Natural killer cell (primary cell): Measurements from ENCODE around the gene MED26. TPM values are rescaled to one million over a fixed set of nuclear protein-coding genes. Genes with fewer than 3 reads are reported as not detected.

Source experiments
- ATAC-seq, 3 donors: fragments of 150-1000 bp in 2 of 3; fragments of 200-7000 bp in 1 of 3; cut with Tn5 transposase; 1 replicate in 1 of 3; 2 replicates in 2 of 3; pipeline ENCODE4 v1.10.0; 2021; ENCODE audit warnings: mild to moderate bottlenecking in 2 of 3, moderate library complexity in 2 of 3
- DNase-seq, 2 donors: peaks; one replicate each; pipeline versions ENCODE4 v3.0.0 to v3.0.0-alpha.2; 2013 to 2021; ENCODE audit warnings: mixed read lengths in 1 of 2
- H3K27ac ChIP-seq: one replicate; pipeline ENCODE4 v1.5.1; 2013; ENCODE audit warnings: mild to moderate bottlenecking, low read length
- H3K27me3 ChIP-seq: one replicate; pipeline ENCODE4 v1.6.1; 2013; ENCODE audit warnings: low read length; ENCODE audit not compliant: control insufficient read depth, insufficient read depth
- H3K36me3 ChIP-seq: one replicate; pipeline ENCODE4 v1.6.1; 2013; ENCODE audit warnings: low read length; ENCODE audit not compliant: control insufficient read depth, insufficient read depth
- H3K4me1 ChIP-seq: one replicate; pipeline ENCODE4 v1.6.1; 2013; ENCODE audit warnings: low read length; ENCODE audit not compliant: control insufficient read depth, insufficient read depth
- H3K4me3 ChIP-seq: one replicate; pipeline ENCODE4 v1.5.1; 2013; ENCODE audit warnings: low read length
- H3K9me3 ChIP-seq: one replicate; pipeline ENCODE4 v1.6.1; 2013; ENCODE audit warnings: low read length; ENCODE audit not compliant: control insufficient read depth, insufficient read depth
- H3K27ac Mint-ChIP-seq, 2 donors: one replicate each; pipeline ENCODE4 v1.8.0; 2022; ENCODE audit warnings: mild to moderate bottlenecking in 2 of 2, mixed read lengths in 2 of 2, moderate library complexity in 1 of 2
- H3K27me3 Mint-ChIP-seq, 2 donors: one replicate each; pipeline ENCODE4 v1.8.0; 2022; ENCODE audit warnings: low read depth in 2 of 2, mixed read lengths in 2 of 2
- H3K36me3 Mint-ChIP-seq: one replicate; pipeline ENCODE4 v1.8.0; 2022; ENCODE audit warnings: mixed read lengths
- H3K4me1 Mint-ChIP-seq, 2 donors: one replicate each; pipeline ENCODE4 v1.8.0; 2022; ENCODE audit warnings: mixed read lengths in 2 of 2
- H3K4me3 Mint-ChIP-seq: one replicate; pipeline ENCODE4 v1.8.0; 2022; ENCODE audit warnings: mild to moderate bottlenecking, moderate library complexity, mixed read lengths
- H3K9me3 Mint-ChIP-seq, 2 donors: one replicate each; pipeline ENCODE4 v1.8.0; 2022; ENCODE audit warnings: mixed read lengths in 2 of 2
- CTCF ChIP-seq: fragments of 200-600 bp; IDR thresholded peaks from one replicate; pipeline ENCODE4 v1.8.0; 2022; ENCODE audit warnings: antibody characterized with exemption
- WGBS: methylation state at CpG from one replicate; pipeline ENCODE4 v1.1.7; 2013; ENCODE audit warnings: missing lambda C conversion rate; ENCODE audit not compliant: insufficient coverage; 5-methylcytosine and 5-hydroxymethylcytosine counted together
- intact Hi-C: fragments of 100-400 bp; cut with micrococcal nuclease; formaldehyde crosslinking; loops from one replicate; pipeline ENCODE4 v1.14.2; 2022
- total RNA-seq, 4 donors: library from RNA; stranded (reverse); fragments of 120-200 nt in 1 of 4; gene quantifications; one replicate each; pipeline versions ENCODE4 v1.2.3 to v1.2.4, GENCODE V29; 2013 to 2022

Gene MED26
- total RNA-seq, 3 donors from 2014 or later (not counting 1 experiment from before 2014, with no cell fraction given) = 34.7 to 47.5 (median 47.3) TPM

- H3K27ac Mint-ChIP-seq = peak overlapping the region; percentile 8 to 41
- DNase-seq = no peak
These were observed 16.9 kb downstream of the MED26 start for GRCh38 chr19:16611121-16611520.

GRCh38 chr19:16609511-16610200 is 18.3 kb downstream of the MED26 start:
- ATAC-seq (no peak), DNase-seq (no peak)
- peaks cover 49 to 52% of the 10 kb centered on the region in 2 donors for H3K4me1 Mint-ChIP-seq
- no peaks in the 10 kb centered on the region for H3K9me3 Mint-ChIP-seq
- WGBS = 70% methylated on average over 4 of the region's 5 CpGs
- H3K36me3 Mint-ChIP-seq = no peaks in the 10 kb centered on the region
- Histone ChIP-seq H3K27me3 (no peaks in the 10 kb centered on the region), H3K9me3 (no peaks in the 10 kb centered on the region), H3K27ac (no peak overlapping the region), H3K4me3 (no peak overlapping the region), H3K36me3 (no peaks in the 10 kb centered on the region), H3K4me1 (peaks cover 20% of the 10 kb centered on the region)
- H3K27me3 Mint-ChIP-seq = no peaks in the 10 kb centered on the region
- intact Hi-C loops = no loop called here
- TF ChIP-seq CTCF = no peak
- no peak overlapping the region for H3K27ac Mint-ChIP-seq
- no peak overlapping the region for H3K4me3 Mint-ChIP-seq

More at GRCh38 chr19:16611121-16611520, 16.9 kb downstream of the MED26 start:
- Histone ChIP-seq H3K9me3 (no peaks in the 10 kb centered on the region), H3K36me3 (no peaks in the 10 kb centered on the region), H3K27me3 (no peaks in the 10 kb centered on the region), H3K4me3 (no peak overlapping the region), H3K4me1 (peaks cover 31% of the 10 kb centered on the region), H3K27ac (no peak overlapping the region)
- intact Hi-C loops = no loop called here
- ATAC-seq = no peak
- TF ChIP-seq CTCF = no peak
- H3K4me3 Mint-ChIP-seq = no peak overlapping the region
- H3K9me3 Mint-ChIP-seq = no peaks in the 10 kb centered on the region
- no peaks in the 10 kb centered on the region for H3K36me3 Mint-ChIP-seq
- H3K4me1 Mint-ChIP-seq = peaks cover 53 to 55% of the 10 kb centered on the region in 2 donors
- 95% methylated on average over 6 of the region's 6 CpGs for WGBS
- H3K27me3 Mint-ChIP-seq = no peaks in the 10 kb centered on the region

- Histone ChIP-seq H3K36me3 (no peaks in the 10 kb centered on the region), H3K27ac (no peak overlapping the region), H3K4me3 (no peak overlapping the region), H3K4me1 (peaks cover 17% of the 10 kb centered on the region), H3K9me3 (no peaks in the 10 kb centered on the region), H3K27me3 (no peaks in the 10 kb centered on the region)
- no peaks in the 10 kb centered on the region for H3K9me3 Mint-ChIP-seq
- no peaks in the 10 kb centered on the region for H3K27me3 Mint-ChIP-seq
- H3K4me1 Mint-ChIP-seq = peaks cover 50 to 57% of the 10 kb centered on the region in 2 donors
- peak overlapping the region in 1 of 2 donors; percentile 41 for H3K27ac Mint-ChIP-seq
- H3K36me3 Mint-ChIP-seq = no peaks in the 10 kb centered on the region
- no peak for DNase-seq
- WGBS = 100% methylated on average over 1 of the region's 1 CpG
- TF ChIP-seq CTCF = no peak
- no peak overlapping the region for H3K4me3 Mint-ChIP-seq
- peak in 2 of 3 donors; percentile 28 to 79 for ATAC-seq
- intact Hi-C loops = no loop called here
These were observed 19.7 kb downstream of the MED26 start for GRCh38 chr19:16608290-16608739.
